NCI-H460 (cell line): ENCODE measurements around the gene SSX2IP. TPM values are rescaled to one million over a fixed set of nuclear protein-coding genes. Genes with fewer than 3 reads are reported as not detected.
A peak's percentile ranks its signal among the peaks of the same experiment; 100 is the strongest.
"Not testable (repeated sequence)": the region's sequence is repeated elsewhere in the genome, so short reads cannot be mapped to it uniquely, and the experiment has no call there.

Experiments
- DNase-seq: peaks from one replicate; pipeline ENCODE4 v3.0.0-alpha.2; 2016; ENCODE audit warnings: low read depth; ENCODE audit errors: extremely low read depth
- total RNA-seq: library from RNA; depleted of rRNA; stranded (reverse); fragments of >200 nt; shearing (Covaris generic); gene quantifications from 2 replicates; pipeline ENCODE4 v1.2.3, GENCODE V29; 2014

Gene SSX2IP
- total RNA-seq, 1 experiment from 2014 or later: 19.5 TPM

GRCh38 chr1:84621553-84621952 is 68.7 kb downstream of the SSX2IP start:
- no peak for DNase-seq

GRCh38 chr1:84620720-84621313 is 69.4 kb downstream of the SSX2IP start:
- DNase-seq: peak; percentile 61

GRCh38 chr1:84619383-84620102 is 70.7 kb downstream of the SSX2IP start:
- DNase-seq: no peak

- no peak for DNase-seq
Measured at GRCh38 chr1:84617349-84617748, 72.9 kb downstream of the SSX2IP start.

- DNase-seq: no peak
Measured at GRCh38 chr1:84615790-84616189, 74.5 kb downstream of the SSX2IP start.

GRCh38 chr1:84613887-84614286 is 76.4 kb downstream of the SSX2IP start:
- no peak for DNase-seq

GRCh38 chr1:84613026-84613425 is 77.2 kb downstream of the SSX2IP start:
- no peak for DNase-seq

- DNase-seq: no peak
Measured at GRCh38 chr1:84611796-84612195, 78.5 kb downstream of the SSX2IP start.

DNA sequence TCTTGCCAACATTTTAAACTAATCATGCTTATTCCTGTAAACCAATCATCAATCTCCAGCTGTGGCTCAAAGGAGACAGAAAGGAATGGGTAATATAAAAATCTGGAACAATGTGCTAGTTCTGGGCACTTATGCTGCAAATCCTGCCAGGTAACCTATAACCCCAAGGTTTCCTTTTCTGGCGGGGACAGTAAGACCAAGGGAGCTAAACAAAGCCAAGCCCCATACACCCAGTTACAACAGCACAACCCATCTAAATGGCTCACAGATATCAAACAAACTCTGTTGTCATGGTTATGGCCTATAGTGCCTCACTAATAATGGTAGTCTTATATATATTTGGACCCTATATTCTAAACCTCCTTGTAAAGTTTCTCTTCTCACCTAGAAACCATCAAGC is 79.2 kb downstream of the SSX2IP start:
- no peak for DNase-seq

GRCh38 chr1:84606977-84607376 is 83.3 kb downstream of the SSX2IP start:
- no peak for DNase-seq

DNA sequence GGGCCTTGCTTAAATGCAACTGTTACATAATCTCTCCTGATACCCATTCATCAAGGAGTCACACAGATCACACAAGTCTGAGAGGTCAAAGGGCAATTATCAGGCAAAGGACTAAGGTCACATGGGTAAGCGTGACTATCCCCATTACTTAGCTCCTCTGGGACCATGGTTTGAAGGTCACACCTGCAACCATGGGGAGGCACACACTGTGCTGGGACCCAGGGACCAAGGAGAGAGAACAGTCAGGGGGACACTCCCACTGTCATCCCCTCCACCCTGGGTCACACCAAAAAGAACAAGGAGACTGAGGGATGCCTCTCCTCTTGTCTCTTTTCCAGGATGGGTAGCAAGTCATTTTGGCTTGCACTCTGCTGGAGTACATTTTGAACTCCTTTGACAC is 85.1 kb downstream of the SSX2IP start:
- no peak for DNase-seq

- DNase-seq: no peak
Measured at GRCh38 chr1:84603941-84604830, 86.1 kb downstream of the SSX2IP start.

GRCh38 chr1:84603223-84603622 is 87.0 kb downstream of the SSX2IP start:
- DNase-seq: no peak

DNA sequence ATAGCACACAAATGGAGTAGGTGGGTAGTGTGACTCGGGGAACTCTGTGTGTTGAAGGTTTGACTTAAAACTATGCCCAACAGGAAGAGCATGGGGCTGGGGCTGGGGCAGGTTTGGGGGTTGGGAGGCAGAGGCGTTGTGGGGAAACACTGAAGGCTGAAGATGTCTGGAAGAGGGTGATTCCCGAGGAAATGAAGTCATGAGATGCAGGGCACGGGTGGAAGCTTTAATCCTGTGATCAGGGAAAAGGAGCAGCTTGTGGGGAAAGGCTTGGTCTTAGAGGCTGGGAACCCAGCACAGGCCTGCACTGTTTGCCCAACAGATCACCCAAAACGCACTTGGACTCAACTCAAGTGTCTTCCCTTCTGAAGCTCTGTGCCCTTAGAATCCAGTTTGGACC is 89.5 kb downstream of the SSX2IP start:
- DNase-seq: no peak

- DNase-seq: no peak
Measured at GRCh38 chr1:84598846-84599741, 91.2 kb downstream of the SSX2IP start.

- DNase-seq: no peak
Measured at GRCh38 chr1:84598418-84598817, 91.8 kb downstream of the SSX2IP start.

DNA sequence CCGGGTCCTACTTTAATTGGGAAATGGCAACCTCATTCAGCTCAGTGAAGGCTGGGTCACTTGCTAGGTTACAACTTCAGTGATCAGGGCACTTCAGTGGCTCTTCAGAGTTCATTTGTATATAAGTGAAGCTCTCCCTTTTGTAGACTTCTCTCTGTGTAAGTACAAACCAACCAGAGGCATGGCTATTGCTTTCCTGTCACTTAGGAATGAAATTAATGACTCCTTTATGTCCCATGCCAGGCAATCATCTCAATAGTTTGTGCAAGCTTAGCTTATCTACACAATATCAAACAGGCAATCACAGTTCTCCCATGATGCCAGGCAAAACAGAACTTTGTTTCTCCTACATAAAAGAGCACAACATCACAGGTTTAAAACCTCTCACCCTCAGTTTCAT is 93.2 kb downstream of the SSX2IP start:
- no peak for DNase-seq

DNA sequence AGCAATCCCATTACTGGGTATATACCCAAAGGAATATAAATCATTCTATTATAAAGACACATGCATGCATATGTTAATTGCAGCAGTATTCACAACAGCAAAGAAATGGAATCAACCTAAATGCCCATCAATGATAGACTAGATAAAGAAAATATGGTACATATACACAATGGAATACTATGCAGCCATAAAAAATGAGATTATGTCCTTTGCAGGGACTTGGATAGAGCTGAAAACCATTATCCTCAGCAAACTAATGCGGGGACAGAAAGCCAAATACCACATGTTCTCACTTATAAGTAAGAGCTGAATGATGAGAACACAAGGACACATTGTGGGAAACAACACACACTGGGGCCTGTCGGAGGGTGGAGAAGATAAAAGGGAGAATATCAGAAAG is 95.3 kb downstream of the SSX2IP start:
- DNase-seq: not testable (repeated sequence)
